HL-60 (cell line): ENCODE measurements around the gene EFHC1.
A peak's percentile ranks its signal among the peaks of the same experiment; 100 is the strongest.

Experiments used
- DNase-seq, 2 experiments: peaks; one replicate each; pipeline ENCODE4 v3.0.0-alpha.2; 2010 to 2020; ENCODE audit warnings: low read depth in 1 of 2, low spot score in 1 of 2
- H3K27ac ChIP-seq: fragments of 250-450 bp; sonication (Bioruptor Pico); replicated peaks from 2 replicates; pipeline ENCODE4 v1.5.1; 2020; ENCODE audit warnings: mild to moderate bottlenecking, moderate library complexity
- H3K27me3 ChIP-seq: fragments of 250-450 bp; sonication (Bioruptor Pico); 2 replicates; pipeline ENCODE4 v1.5.1; 2021; ENCODE audit warnings: mild to moderate bottlenecking, moderate library complexity; ENCODE audit not compliant: insufficient read depth, poor library complexity, severe bottlenecking
- H3K4me3 ChIP-seq: replicated peaks from 2 replicates; pipeline ENCODE4 v1.5.1; 2011; ENCODE audit warnings: mild to moderate bottlenecking, control low read depth, low read length; ENCODE audit not compliant: insufficient read depth
- GABPA ChIP-seq: IDR thresholded peaks from 2 replicates; pipeline ENCODE4 v1.6.1; 2012; ENCODE audit warnings: low read depth
- POLR2AphosphoS5 ChIP-seq: IDR thresholded peaks from 2 replicates; pipeline ENCODE4 v1.6.1; 2012; ENCODE audit warnings: low read depth
- SPI1 ChIP-seq: IDR thresholded peaks from 2 replicates; pipeline ENCODE4 v1.6.1; 2012; ENCODE audit warnings: low read depth, mild to moderate bottlenecking, borderline replicate concordance
- TF ChIP-seq, protein P1 (sequence below): IDR thresholded peaks from one replicate; pipeline ENCODE4 v1.5.1; 2011; ENCODE audit warnings: low read length, control low read depth, inconsistent platforms; ENCODE audit not compliant: insufficient read depth
- TF ChIP-seq, protein P2 (sequence below): IDR thresholded peaks from 2 replicates; pipeline ENCODE4 v1.6.1; 2012; ENCODE audit warnings: low read depth; ENCODE audit not compliant: insufficient replicate concordance

The EFHC1 gene

DNA sequence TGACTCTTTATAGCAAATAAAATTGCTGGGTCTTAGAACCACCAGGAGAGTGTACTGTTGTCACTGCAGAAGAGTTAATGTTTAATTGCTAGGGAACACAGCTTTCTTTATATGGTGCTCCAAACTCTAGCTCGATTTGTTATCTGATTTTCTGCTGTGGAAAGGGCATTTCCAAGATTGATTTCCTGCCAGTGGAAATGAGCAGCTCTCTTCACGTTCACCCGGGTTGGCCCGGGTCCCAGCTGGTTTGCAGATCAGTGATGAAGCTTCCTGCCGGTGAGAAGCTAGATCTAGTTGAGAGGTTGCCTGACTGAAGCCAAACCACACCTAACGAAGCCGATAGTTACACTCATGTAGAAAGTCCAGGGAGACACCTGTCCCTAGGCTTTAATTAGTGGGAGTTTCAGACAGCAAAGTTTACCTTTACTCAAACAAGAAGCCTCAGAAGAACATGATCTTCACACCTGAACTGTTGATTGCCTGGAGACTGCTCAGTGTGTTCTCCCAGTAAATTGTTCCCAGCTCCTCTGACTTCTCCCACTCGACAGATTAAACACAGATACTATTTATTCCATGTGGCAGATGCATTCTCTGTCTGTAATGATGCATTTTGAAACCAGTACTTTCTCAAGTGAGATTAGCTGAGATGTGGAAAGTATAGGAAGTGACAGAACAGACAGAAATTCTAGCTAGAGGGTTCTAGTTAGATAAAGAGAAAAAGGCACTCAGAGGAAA is 30.3 kb upstream of the EFHC1 start:
- H3K27me3 ChIP-seq, result no peaks in the 10 kb centered on the region
- peak overlapping the region; percentile 70 for H3K27ac ChIP-seq
- TF ChIP-seq, protein P1, sequence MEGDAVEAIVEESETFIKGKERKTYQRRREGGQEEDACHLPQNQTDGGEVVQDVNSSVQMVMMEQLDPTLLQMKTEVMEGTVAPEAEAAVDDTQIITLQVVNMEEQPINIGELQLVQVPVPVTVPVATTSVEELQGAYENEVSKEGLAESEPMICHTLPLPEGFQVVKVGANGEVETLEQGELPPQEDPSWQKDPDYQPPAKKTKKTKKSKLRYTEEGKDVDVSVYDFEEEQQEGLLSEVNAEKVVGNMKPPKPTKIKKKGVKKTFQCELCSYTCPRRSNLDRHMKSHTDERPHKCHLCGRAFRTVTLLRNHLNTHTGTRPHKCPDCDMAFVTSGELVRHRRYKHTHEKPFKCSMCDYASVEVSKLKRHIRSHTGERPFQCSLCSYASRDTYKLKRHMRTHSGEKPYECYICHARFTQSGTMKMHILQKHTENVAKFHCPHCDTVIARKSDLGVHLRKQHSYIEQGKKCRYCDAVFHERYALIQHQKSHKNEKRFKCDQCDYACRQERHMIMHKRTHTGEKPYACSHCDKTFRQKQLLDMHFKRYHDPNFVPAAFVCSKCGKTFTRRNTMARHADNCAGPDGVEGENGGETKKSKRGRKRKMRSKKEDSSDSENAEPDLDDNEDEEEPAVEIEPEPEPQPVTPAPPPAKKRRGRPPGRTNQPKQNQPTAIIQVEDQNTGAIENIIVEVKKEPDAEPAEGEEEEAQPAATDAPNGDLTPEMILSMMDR, result no peak
- TF ChIP-seq, protein P2, sequence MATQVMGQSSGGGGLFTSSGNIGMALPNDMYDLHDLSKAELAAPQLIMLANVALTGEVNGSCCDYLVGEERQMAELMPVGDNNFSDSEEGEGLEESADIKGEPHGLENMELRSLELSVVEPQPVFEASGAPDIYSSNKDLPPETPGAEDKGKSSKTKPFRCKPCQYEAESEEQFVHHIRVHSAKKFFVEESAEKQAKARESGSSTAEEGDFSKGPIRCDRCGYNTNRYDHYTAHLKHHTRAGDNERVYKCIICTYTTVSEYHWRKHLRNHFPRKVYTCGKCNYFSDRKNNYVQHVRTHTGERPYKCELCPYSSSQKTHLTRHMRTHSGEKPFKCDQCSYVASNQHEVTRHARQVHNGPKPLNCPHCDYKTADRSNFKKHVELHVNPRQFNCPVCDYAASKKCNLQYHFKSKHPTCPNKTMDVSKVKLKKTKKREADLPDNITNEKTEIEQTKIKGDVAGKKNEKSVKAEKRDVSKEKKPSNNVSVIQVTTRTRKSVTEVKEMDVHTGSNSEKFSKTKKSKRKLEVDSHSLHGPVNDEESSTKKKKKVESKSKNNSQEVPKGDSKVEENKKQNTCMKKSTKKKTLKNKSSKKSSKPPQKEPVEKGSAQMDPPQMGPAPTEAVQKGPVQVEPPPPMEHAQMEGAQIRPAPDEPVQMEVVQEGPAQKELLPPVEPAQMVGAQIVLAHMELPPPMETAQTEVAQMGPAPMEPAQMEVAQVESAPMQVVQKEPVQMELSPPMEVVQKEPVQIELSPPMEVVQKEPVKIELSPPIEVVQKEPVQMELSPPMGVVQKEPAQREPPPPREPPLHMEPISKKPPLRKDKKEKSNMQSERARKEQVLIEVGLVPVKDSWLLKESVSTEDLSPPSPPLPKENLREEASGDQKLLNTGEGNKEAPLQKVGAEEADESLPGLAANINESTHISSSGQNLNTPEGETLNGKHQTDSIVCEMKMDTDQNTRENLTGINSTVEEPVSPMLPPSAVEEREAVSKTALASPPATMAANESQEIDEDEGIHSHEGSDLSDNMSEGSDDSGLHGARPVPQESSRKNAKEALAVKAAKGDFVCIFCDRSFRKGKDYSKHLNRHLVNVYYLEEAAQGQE, result no peak
- no peak for TF ChIP-seq POLR2AphosphoS5
- TF ChIP-seq SPI1, result no peak
- TF ChIP-seq GABPA, result no peak
- no peak overlapping the region for H3K4me3 ChIP-seq
- peak in 1 of 2 experiments; percentile 18 for DNase-seq

GRCh38 chr6:52390361-52390727 is 29.8 kb upstream of the EFHC1 start:
- DNase-seq, result peak; percentile 58 to 67
- peak overlapping the region; percentile 70 for H3K27ac ChIP-seq
- no peaks in the 10 kb centered on the region for H3K27me3 ChIP-seq
- TF ChIP-seq, protein P2, result no peak
- TF ChIP-seq GABPA (no peak), POLR2AphosphoS5 (no peak), SPI1 (no peak)
- TF ChIP-seq, protein P1, result no peak
- H3K4me3 ChIP-seq, result no peak overlapping the region

DNA sequence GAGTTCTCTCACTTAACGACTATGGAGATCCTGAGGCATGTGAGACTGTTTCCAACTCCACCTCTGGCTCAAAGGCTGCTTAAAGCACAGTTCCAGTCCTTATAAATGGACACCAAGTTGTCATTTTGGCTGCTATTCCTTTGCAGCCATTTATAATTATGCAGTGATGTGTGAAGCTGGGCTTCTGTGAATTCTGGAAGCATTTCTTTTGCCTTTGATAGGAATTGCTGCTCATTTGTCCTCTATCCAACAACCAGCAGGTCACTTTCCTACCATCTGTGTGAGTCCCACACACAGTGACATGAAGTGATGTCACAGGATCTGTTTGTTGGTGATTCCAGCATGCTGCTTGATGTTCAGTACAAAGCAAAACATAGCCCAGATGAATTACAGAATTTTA is 28.5 kb upstream of the EFHC1 start:
- DNase-seq, result no peak
- Histone ChIP-seq H3K27ac (no peak overlapping the region; the same call in 1 of the 2 replicates), H3K27me3 (no peaks in the 10 kb centered on the region), H3K4me3 (no peak overlapping the region)
- no peak for TF ChIP-seq POLR2AphosphoS5
- no peak for TF ChIP-seq SPI1
- TF ChIP-seq GABPA, result no peak
- TF ChIP-seq, protein P1, result no peak
- TF ChIP-seq, protein P2, result no peak
